Fibroblast of lung (primary cell): ENCODE measurements around the gene DUSP8. TPM values are rescaled to one million over a fixed set of nuclear protein-coding genes. Genes with fewer than 3 reads are reported as not detected.

Experiments
- DNase-seq, 2 donors: peaks; one replicate each; pipeline versions ENCODE4 v3.0.0 to v3.0.0-alpha.2; 2010; ENCODE audit warnings: low read depth in 2 of 2
- H2AFZ ChIP-seq: 2 replicates; pipeline ENCODE4 v1.5.1; 2012; ENCODE audit warnings: low read length, control low read depth, inconsistent platforms
- H3K27ac ChIP-seq: 2 replicates; pipeline ENCODE4 v1.5.1; 2011; ENCODE audit warnings: low read length, control low read depth; ENCODE audit not compliant: insufficient read depth
- H3K27me3 ChIP-seq: 2 replicates; pipeline ENCODE4 v1.5.1; 2011; ENCODE audit warnings: mild to moderate bottlenecking, low read length; ENCODE audit not compliant: control insufficient read depth, insufficient read depth
- H3K36me3 ChIP-seq: 2 replicates; pipeline ENCODE4 v1.5.1; 2011; ENCODE audit warnings: low read length; ENCODE audit not compliant: control insufficient read depth, insufficient read depth
- H3K4me1 ChIP-seq: 2 replicates; pipeline ENCODE4 v1.5.1; 2011; ENCODE audit warnings: low read length; ENCODE audit not compliant: control insufficient read depth, insufficient read depth; ENCODE audit errors: extremely low read depth
- H3K4me2 ChIP-seq: 2 replicates; pipeline ENCODE4 v1.5.1; 2011; ENCODE audit warnings: low read length, control low read depth; ENCODE audit not compliant: insufficient read depth; ENCODE audit errors: extremely low read depth
- H3K4me3 ChIP-seq, 4 experiments: fragments of 200-600 bp in 1 of 4; sonication (generic) in 1 of 4; replicated peaks in 1 of 4; 2 replicates each; pipeline ENCODE4 v1.5.1; 2011 to 2016; ENCODE audit warnings: low read length in 4 of 4, low read depth in 3 of 4, mild to moderate bottlenecking in 3 of 4, control low read depth in 2 of 4, inconsistent platforms in 1 of 4, mixed read lengths in 1 of 4; ENCODE audit not compliant: insufficient read depth in 1 of 4; ENCODE audit errors: control extremely low read depth in 1 of 4
- H3K79me2 ChIP-seq: 2 replicates; pipeline ENCODE4 v1.5.1; 2012; ENCODE audit warnings: mild to moderate bottlenecking, low read length, inconsistent platforms; ENCODE audit not compliant: control insufficient read depth, insufficient read depth
- H3K9ac ChIP-seq: 2 replicates; pipeline ENCODE4 v1.5.1; 2011; ENCODE audit warnings: mild to moderate bottlenecking, low read length, control low read depth; ENCODE audit not compliant: insufficient read depth
- H3K9me3 ChIP-seq: 2 replicates; pipeline ENCODE4 v1.5.1; 2012; ENCODE audit warnings: low read depth, low read length; ENCODE audit not compliant: control insufficient read depth, insufficient read depth
- H4K20me1 ChIP-seq: 2 replicates; pipeline ENCODE4 v1.5.1; 2011; ENCODE audit warnings: low read length; ENCODE audit not compliant: control insufficient read depth, insufficient read depth; ENCODE audit errors: extremely low read depth
- EZH2 ChIP-seq: IDR thresholded peaks from 2 replicates; pipeline ENCODE4 v1.5.1; 2012; ENCODE audit warnings: low read length, control low read depth, mild to moderate bottlenecking; ENCODE audit errors: missing control alignments
- polyA plus RNA-seq, 2 donors: library from polyadenylated mRNA; depleted of rRNA in 1 of 2; stranded (reverse) in 1 of 2; unstranded in 1 of 2; fragments of >200 nt; gene quantifications; 2 replicates each; pipeline ENCODE4 v1.2.1, GENCODE V29; 2011 to 2012; ENCODE audit warnings: missing spikeins in 1 of 2
- total RNA-seq: library from RNA; depleted of rRNA; stranded (reverse); fragments of >200 nt; gene quantifications from 2 replicates; pipeline ENCODE4 v1.2.1, GENCODE V29; 2014
- TF ChIP-seq, protein P1 (sequence below), 2 donors: IDR thresholded peaks in 1 of 2; conservative IDR thresholded peaks in 1 of 2; 1 replicate in 1 of 2; 2 replicates in 1 of 2; pipeline ENCODE4 v1.5.1; 2011 to 2012; ENCODE audit warnings: low read length in 2 of 2, control low read depth in 1 of 2, inconsistent platforms in 1 of 2, low read depth in 1 of 2, mild to moderate bottlenecking in 1 of 2

Gene DUSP8
- total and polyA plus RNA-seq, 2 donors (not counting 1 experiment from before 2014, with no cell fraction given) = 0.62 to 0.66 TPM

GRCh38 chr11:1570001-1570453, 2.0 kb downstream of the DUSP8 start:
- H3K9ac ChIP-seq = no peak overlapping the region
- no peak overlapping the region for H3K4me2 ChIP-seq
- TF ChIP-seq, protein P1, sequence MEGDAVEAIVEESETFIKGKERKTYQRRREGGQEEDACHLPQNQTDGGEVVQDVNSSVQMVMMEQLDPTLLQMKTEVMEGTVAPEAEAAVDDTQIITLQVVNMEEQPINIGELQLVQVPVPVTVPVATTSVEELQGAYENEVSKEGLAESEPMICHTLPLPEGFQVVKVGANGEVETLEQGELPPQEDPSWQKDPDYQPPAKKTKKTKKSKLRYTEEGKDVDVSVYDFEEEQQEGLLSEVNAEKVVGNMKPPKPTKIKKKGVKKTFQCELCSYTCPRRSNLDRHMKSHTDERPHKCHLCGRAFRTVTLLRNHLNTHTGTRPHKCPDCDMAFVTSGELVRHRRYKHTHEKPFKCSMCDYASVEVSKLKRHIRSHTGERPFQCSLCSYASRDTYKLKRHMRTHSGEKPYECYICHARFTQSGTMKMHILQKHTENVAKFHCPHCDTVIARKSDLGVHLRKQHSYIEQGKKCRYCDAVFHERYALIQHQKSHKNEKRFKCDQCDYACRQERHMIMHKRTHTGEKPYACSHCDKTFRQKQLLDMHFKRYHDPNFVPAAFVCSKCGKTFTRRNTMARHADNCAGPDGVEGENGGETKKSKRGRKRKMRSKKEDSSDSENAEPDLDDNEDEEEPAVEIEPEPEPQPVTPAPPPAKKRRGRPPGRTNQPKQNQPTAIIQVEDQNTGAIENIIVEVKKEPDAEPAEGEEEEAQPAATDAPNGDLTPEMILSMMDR (conservative IDR thresholded peaks at IDR 0.05 in 1 of 2, IDR thresholded peaks at IDR 0.05 in 1 of 2; ENCODE audit: low read depth in 1 of 2, low read length in 2 of 2) = no peak
- TF ChIP-seq EZH2 = no peak
- no peak overlapping the region for H3K27ac ChIP-seq
- no peak for DNase-seq
- H3K27me3 ChIP-seq = peaks cover 28% of the 10 kb centered on the region
- no peak overlapping the region for H2AFZ ChIP-seq
- no peaks in the 10 kb centered on the region for H3K79me2 ChIP-seq
- no peaks in the 10 kb centered on the region for H3K9me3 ChIP-seq
- no peaks in the 10 kb centered on the region for H3K36me3 ChIP-seq
- no peak overlapping the region for H3K4me3 ChIP-seq
- H3K4me1 ChIP-seq = no peaks in the 10 kb centered on the region
- no peaks in the 10 kb centered on the region for H4K20me1 ChIP-seq

DNA sequence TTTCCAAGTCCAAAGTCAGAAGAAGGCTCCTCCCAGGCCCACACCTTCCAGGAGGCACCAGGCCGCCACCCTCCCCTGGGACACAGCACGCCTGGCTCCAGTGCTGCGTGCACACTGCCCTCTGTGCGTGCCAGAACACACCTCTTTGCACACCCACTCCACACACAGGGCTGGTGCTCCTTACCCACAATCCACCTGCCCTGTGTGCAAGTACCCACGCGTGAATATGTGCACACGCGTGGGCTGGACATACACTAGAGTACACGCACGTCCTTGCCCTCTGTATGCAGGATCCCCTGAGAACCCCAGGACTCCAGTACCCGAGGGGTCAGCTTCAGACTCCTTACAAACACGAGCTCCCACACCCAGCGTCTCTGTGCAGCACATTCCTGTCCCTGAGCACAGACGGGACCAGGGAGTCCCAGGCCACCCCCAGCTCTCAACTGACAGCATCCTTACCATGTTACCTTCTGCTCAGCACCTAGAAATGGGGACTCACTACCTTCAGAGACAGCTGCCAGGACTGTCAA, 2.8 kb downstream of the DUSP8 start:
- H3K9ac ChIP-seq = no peak overlapping the region
- H3K79me2 ChIP-seq = no peaks in the 10 kb centered on the region
- no peak for DNase-seq
- no peak overlapping the region for H2AFZ ChIP-seq
- TF ChIP-seq, protein P1 (conservative IDR thresholded peaks at IDR 0.05 in 1 of 2, IDR thresholded peaks at IDR 0.05 in 1 of 2; ENCODE audit: low read depth in 1 of 2, low read length in 2 of 2) = no peak
- TF ChIP-seq EZH2 = no peak
- H3K36me3 ChIP-seq = no peaks in the 10 kb centered on the region
- no peak overlapping the region for H3K4me3 ChIP-seq
- peaks cover 27% of the 10 kb centered on the region for H3K27me3 ChIP-seq
- no peaks in the 10 kb centered on the region for H3K4me1 ChIP-seq
- H4K20me1 ChIP-seq = no peaks in the 10 kb centered on the region
- H3K27ac ChIP-seq = no peak overlapping the region
- no peaks in the 10 kb centered on the region for H3K9me3 ChIP-seq
- H3K4me2 ChIP-seq = no peak overlapping the region

GRCh38 chr11:1568441-1568911, 3.6 kb downstream of the DUSP8 start:
- Histone ChIP-seq H3K79me2 (no peaks in the 10 kb centered on the region), H3K9ac (no peak overlapping the region), H3K9me3 (no peaks in the 10 kb centered on the region), H3K27ac (no peak overlapping the region), H3K27me3 (peaks cover 19% of the 10 kb centered on the region), H3K4me2 (no peak overlapping the region), H3K4me1 (no peaks in the 10 kb centered on the region), H2AFZ (no peak overlapping the region), H3K4me3 (no peak overlapping the region), H3K36me3 (no peaks in the 10 kb centered on the region), H4K20me1 (no peaks in the 10 kb centered on the region)
- TF ChIP-seq, protein P1 (conservative IDR thresholded peaks at IDR 0.05 in 1 of 2, IDR thresholded peaks at IDR 0.05 in 1 of 2; ENCODE audit: low read depth in 1 of 2, low read length in 2 of 2) = no peak
- no peak for TF ChIP-seq EZH2
- DNase-seq = no peak
